GM20431 (cell line): ENCODE measurements around the gene TSPAN3.

ENCODE experiments used
- in situ Hi-C: fragments of 300-500 bp; cut with MseI, MboI; formaldehyde crosslinking; loops from one replicate; pipeline ENCODE4 v1.15.0; 2020; ENCODE audit warnings: low sequenced_read_pairs; ENCODE audit not compliant: unreplicated experiment

The TSPAN3 gene

GRCh38 chr15:77059786-77060361 lies 11.0 kb downstream of the TSPAN3 start:
- in situ Hi-C loops, result no loop called here

- in situ Hi-C loops, result no loop called here
Measured at GRCh38 chr15:77058468-77058867, 12.4 kb downstream of the TSPAN3 start.

- in situ Hi-C loops, result no loop called here
Measured at GRCh38 chr15:77057685-77058084, 13.2 kb downstream of the TSPAN3 start.

- in situ Hi-C loops, result no loop called here
Measured at GRCh38 chr15:77057072-77057471, 13.8 kb downstream of the TSPAN3 start.

GRCh38 chr15:77053709-77054108 lies 17.2 kb downstream of the TSPAN3 start:
- in situ Hi-C loops, result no loop called here

- in situ Hi-C loops, result no loop called here
Measured at GRCh38 chr15:77052556-77052955, 18.4 kb downstream of the TSPAN3 start.

- in situ Hi-C loops, result no loop called here
Measured at GRCh38 chr15:77048135-77048876, 22.6 kb downstream of the TSPAN3 start.

- in situ Hi-C loops, result no loop called here
Measured at GRCh38 chr15:77046704-77047412, 24.1 kb downstream of the TSPAN3 start.

- in situ Hi-C loops, result no loop called here
Measured at GRCh38 chr15:77045985-77046384, 24.9 kb downstream of the TSPAN3 start.

GRCh38 chr15:77044228-77045042 lies 26.5 kb downstream of the TSPAN3 start:
- in situ Hi-C loops, result no loop called here

- in situ Hi-C loops, result no loop called here
Measured at GRCh38 chr15:77042955-77043920, 27.7 kb downstream of the TSPAN3 start.

- in situ Hi-C loops, result no loop called here
Measured at GRCh38 chr15:77042245-77042919, 28.5 kb downstream of the TSPAN3 start.

- in situ Hi-C loops, result no loop called here
Measured at GRCh38 chr15:77040673-77041072, 30.2 kb downstream of the TSPAN3 start.

- in situ Hi-C loops, result no loop called here
Measured at GRCh38 chr15:77039848-77040247, 31.1 kb downstream of the TSPAN3 start.

- in situ Hi-C loops, result no loop called here
Measured at GRCh38 chr15:77039217-77039533, 31.7 kb downstream of the TSPAN3 start.

GRCh38 chr15:77038312-77039216 lies 32.3 kb downstream of the TSPAN3 start:
- in situ Hi-C loops, result no loop called here

GRCh38 chr15:77037388-77038209 lies 33.3 kb downstream of the TSPAN3 start:
- in situ Hi-C loops, result no loop called here
